ENCODE measurements around the gene WBP1L. TPM values are rescaled to one million over a fixed set of nuclear protein-coding genes. Genes with fewer than 3 reads are reported as not detected.

WBP1L gene
- polyA plus RNA-seq, 1 donor from 2014 or later, result 20.8 TPM

- no peaks in the 10 kb centered on the region for H3K9me3 ChIP-seq (ENCODE audit: low read length)
- no peaks in the 10 kb centered on the region for H3F3A ChIP-seq (ENCODE audit: insufficient read depth, low read length, poor library complexity, severe bottlenecking)
- H3K4me3 ChIP-seq (ENCODE audit: low read length), result no peak overlapping the region
- TF ChIP-seq EZH2 (IDR thresholded peaks at IDR 0.05; ENCODE audit: borderline replicate concordance, insufficient read depth, low read length, poor library complexity, severe bottlenecking), result no peak
- TF ChIP-seq TAF1 (IDR thresholded peaks at IDR 0.05; ENCODE audit: low read depth), result no peak
- TF ChIP-seq EP300 (conservative IDR thresholded peaks at IDR 0.05; ENCODE audit: poor library complexity, severe bottlenecking), result no peak
- TF ChIP-seq MXI1 (conservative IDR thresholded peaks at IDR 0.05; ENCODE audit: poor library complexity, severe bottlenecking), result no peak
- TF ChIP-seq POLR2AphosphoS5 (IDR thresholded peaks at IDR 0.05), result no peak
- no peak for TF ChIP-seq SMC3 (conservative IDR thresholded peaks at IDR 0.05; ENCODE audit: poor library complexity)
- TF ChIP-seq, protein P1, sequence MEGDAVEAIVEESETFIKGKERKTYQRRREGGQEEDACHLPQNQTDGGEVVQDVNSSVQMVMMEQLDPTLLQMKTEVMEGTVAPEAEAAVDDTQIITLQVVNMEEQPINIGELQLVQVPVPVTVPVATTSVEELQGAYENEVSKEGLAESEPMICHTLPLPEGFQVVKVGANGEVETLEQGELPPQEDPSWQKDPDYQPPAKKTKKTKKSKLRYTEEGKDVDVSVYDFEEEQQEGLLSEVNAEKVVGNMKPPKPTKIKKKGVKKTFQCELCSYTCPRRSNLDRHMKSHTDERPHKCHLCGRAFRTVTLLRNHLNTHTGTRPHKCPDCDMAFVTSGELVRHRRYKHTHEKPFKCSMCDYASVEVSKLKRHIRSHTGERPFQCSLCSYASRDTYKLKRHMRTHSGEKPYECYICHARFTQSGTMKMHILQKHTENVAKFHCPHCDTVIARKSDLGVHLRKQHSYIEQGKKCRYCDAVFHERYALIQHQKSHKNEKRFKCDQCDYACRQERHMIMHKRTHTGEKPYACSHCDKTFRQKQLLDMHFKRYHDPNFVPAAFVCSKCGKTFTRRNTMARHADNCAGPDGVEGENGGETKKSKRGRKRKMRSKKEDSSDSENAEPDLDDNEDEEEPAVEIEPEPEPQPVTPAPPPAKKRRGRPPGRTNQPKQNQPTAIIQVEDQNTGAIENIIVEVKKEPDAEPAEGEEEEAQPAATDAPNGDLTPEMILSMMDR (IDR thresholded peaks at IDR 0.05; ENCODE audit: poor library complexity, severe bottlenecking), result no peak
- TF ChIP-seq RAD21 (conservative IDR thresholded peaks at IDR 0.05), result no peak
- H3K27me3 ChIP-seq (ENCODE audit: insufficient read depth, low read depth, low read length), result no peaks in the 10 kb centered on the region
- no peaks in the 10 kb centered on the region for H4K20me1 ChIP-seq (ENCODE audit: insufficient read depth)
- H3K79me2 ChIP-seq (replicated peaks; ENCODE audit: insufficient read depth, low read length), result peaks cover 3% of the 10 kb centered on the region
- H3K27ac ChIP-seq (ENCODE audit: low read length), result no peak overlapping the region
- H2AFZ ChIP-seq (ENCODE audit: low read depth, low read length), result no peak overlapping the region
- no peaks in the 10 kb centered on the region for H3K36me3 ChIP-seq (ENCODE audit: insufficient read depth, low read length)
- H3K9me2 ChIP-seq (ENCODE audit: insufficient read depth, low read length), result no peaks in the 10 kb centered on the region
- no peak overlapping the region for H3K4me2 ChIP-seq (ENCODE audit: low read length)
- H3K9ac ChIP-seq (ENCODE audit: low read length), result no peak overlapping the region
These were observed 20.9 kb downstream of the WBP1L start for GRCh38 chr10:102764470-102765161.

- Histone ChIP-seq H3K9me2 (ENCODE audit: insufficient read depth, low read length) (no peaks in the 10 kb centered on the region), H3K4me3 (ENCODE audit: low read length) (no peak overlapping the region), H3K9ac (ENCODE audit: low read length) (no peak overlapping the region), H2AFZ (ENCODE audit: low read depth, low read length) (no peak overlapping the region), H3K27me3 (ENCODE audit: insufficient read depth, low read depth, low read length) (no peaks in the 10 kb centered on the region), H3K36me3 (ENCODE audit: insufficient read depth, low read length) (no peaks in the 10 kb centered on the region), H3K27ac (ENCODE audit: low read length) (no peak overlapping the region), H4K20me1 (ENCODE audit: insufficient read depth) (no peaks in the 10 kb centered on the region), H3K79me2 (replicated peaks; ENCODE audit: insufficient read depth, low read length) (peaks cover 3% of the 10 kb centered on the region), H3K9me3 (ENCODE audit: low read length) (no peaks in the 10 kb centered on the region), H3F3A (ENCODE audit: insufficient read depth, low read length, poor library complexity, severe bottlenecking) (no peaks in the 10 kb centered on the region), H3K4me2 (ENCODE audit: low read length) (no peak overlapping the region)
- TF ChIP-seq REST (IDR thresholded peaks at IDR 0.05; ENCODE audit: borderline replicate concordance), result no peak
- TF ChIP-seq EZH2 (IDR thresholded peaks at IDR 0.05; ENCODE audit: borderline replicate concordance, insufficient read depth, low read length, poor library complexity, severe bottlenecking), result no peak
- TF ChIP-seq, protein P1 (IDR thresholded peaks at IDR 0.05; ENCODE audit: poor library complexity, severe bottlenecking), result no peak
- TF ChIP-seq TAF1 (IDR thresholded peaks at IDR 0.05; ENCODE audit: low read depth), result no peak
- TF ChIP-seq POLR2AphosphoS5 (IDR thresholded peaks at IDR 0.05), result no peak
- TF ChIP-seq EP300 (conservative IDR thresholded peaks at IDR 0.05; ENCODE audit: poor library complexity, severe bottlenecking), result no peak
- TF ChIP-seq SMC3 (conservative IDR thresholded peaks at IDR 0.05; ENCODE audit: poor library complexity), result no peak
- TF ChIP-seq RAD21 (conservative IDR thresholded peaks at IDR 0.05), result no peak
- TF ChIP-seq MXI1 (conservative IDR thresholded peaks at IDR 0.05; ENCODE audit: poor library complexity, severe bottlenecking), result no peak
These were observed 21.6 kb downstream of the WBP1L start for GRCh38 chr10:102765336-102765735.
